ENCODE measurements around the gene GTF2IRD1.

GRCh38 chr7:74523015-74523414 lies 69.3 kb downstream of the GTF2IRD1 start:
- TF ChIP-seq CTCF (conservative IDR thresholded peaks at IDR 0.05; ENCODE audit: low read depth, low read length) (no peak), EZH2 (IDR thresholded peaks at IDR 0.05; ENCODE audit: borderline replicate concordance, low read depth, low read length, poor library complexity, severe bottlenecking) (no peak)

Measured in A673 (cell line).